PFSK-1 (cell line): ENCODE data around the gene ARCN1.

Experiments used
- FOXP2 ChIP-seq: optimal IDR thresholded peaks from 2 replicates; pipeline ENCODE3; 2011; ENCODE audit warnings: borderline replicate concordance, control low read depth, inconsistent platforms; ENCODE audit not compliant: insufficient read depth; ENCODE audit errors: extremely low read length, extremely low read depth
- POLR2AphosphoS5 ChIP-seq: IDR thresholded peaks from 2 replicates; pipeline ENCODE4 v1.6.1; 2012; ENCODE audit warnings: low read depth, mild to moderate bottlenecking, control low read depth, low read length, moderate library complexity
- SIN3A ChIP-seq: IDR thresholded peaks from 2 replicates; pipeline ENCODE4 v1.6.1; 2012; ENCODE audit warnings: mild to moderate bottlenecking, low read length, moderate library complexity, borderline replicate concordance; ENCODE audit not compliant: insufficient read depth
- TAF1 ChIP-seq: IDR thresholded peaks from 2 replicates; pipeline ENCODE4 v1.6.1; 2012; ENCODE audit warnings: low read length, control low read depth, borderline replicate concordance; ENCODE audit not compliant: insufficient read depth
- TF ChIP-seq, protein P1 (sequence below), 2 experiments: IDR thresholded peaks; 2 replicates each; pipeline versions ENCODE4 v1.6.1 to v1.8.0; 2011 to 2012; ENCODE audit warnings: low read depth in 2 of 2, low read length in 2 of 2, control low read depth in 1 of 2, inconsistent platforms in 1 of 2, mild to moderate bottlenecking in 1 of 2, moderate library complexity in 1 of 2; ENCODE audit not compliant: insufficient read depth in 1 of 2

Gene ARCN1

DNA sequence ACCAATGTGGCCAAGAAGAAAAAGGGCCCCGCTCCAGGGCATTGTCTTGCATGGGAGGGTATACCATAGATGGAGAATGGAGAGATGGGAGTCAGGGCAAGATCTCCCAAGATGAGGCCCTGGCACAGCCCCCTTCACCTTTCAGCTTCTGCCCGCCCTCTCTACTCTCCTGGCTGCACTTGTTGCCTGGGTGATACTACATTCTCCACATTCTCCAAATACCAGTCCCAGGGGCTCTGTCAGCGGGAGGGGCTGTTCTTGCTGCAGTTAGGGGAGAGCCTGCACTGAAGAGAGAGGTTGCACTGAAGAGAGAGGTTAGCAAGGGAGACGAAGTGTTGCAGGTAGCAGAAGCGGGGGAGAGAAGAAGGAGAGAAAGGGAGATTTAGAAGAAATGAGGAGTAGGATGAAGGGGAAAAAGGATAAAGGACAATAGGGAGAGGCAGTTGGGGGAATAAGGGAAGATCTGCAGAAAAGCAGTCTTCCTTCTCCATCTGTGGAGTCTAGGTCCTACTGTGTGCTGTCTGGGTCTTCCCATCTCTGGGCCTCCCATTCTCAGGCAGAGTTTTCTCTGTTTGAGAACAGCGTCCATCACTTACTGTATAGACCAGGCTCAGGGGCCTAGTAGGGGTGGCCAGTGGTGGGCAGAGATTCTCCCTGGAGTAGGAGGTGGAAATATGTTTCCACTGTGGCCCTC is 43.2 kb downstream of the ARCN1 start:
- TF ChIP-seq SIN3A, result no peak
- TF ChIP-seq FOXP2, result no peak
- no peak for TF ChIP-seq TAF1
- TF ChIP-seq, protein P1, sequence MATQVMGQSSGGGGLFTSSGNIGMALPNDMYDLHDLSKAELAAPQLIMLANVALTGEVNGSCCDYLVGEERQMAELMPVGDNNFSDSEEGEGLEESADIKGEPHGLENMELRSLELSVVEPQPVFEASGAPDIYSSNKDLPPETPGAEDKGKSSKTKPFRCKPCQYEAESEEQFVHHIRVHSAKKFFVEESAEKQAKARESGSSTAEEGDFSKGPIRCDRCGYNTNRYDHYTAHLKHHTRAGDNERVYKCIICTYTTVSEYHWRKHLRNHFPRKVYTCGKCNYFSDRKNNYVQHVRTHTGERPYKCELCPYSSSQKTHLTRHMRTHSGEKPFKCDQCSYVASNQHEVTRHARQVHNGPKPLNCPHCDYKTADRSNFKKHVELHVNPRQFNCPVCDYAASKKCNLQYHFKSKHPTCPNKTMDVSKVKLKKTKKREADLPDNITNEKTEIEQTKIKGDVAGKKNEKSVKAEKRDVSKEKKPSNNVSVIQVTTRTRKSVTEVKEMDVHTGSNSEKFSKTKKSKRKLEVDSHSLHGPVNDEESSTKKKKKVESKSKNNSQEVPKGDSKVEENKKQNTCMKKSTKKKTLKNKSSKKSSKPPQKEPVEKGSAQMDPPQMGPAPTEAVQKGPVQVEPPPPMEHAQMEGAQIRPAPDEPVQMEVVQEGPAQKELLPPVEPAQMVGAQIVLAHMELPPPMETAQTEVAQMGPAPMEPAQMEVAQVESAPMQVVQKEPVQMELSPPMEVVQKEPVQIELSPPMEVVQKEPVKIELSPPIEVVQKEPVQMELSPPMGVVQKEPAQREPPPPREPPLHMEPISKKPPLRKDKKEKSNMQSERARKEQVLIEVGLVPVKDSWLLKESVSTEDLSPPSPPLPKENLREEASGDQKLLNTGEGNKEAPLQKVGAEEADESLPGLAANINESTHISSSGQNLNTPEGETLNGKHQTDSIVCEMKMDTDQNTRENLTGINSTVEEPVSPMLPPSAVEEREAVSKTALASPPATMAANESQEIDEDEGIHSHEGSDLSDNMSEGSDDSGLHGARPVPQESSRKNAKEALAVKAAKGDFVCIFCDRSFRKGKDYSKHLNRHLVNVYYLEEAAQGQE (IDR thresholded peaks at IDR 0.05; ENCODE audit: insufficient read depth in 1 of 2, low read depth in 2 of 2, low read length in 2 of 2), result no peak
- TF ChIP-seq POLR2AphosphoS5, result no peak

DNA sequence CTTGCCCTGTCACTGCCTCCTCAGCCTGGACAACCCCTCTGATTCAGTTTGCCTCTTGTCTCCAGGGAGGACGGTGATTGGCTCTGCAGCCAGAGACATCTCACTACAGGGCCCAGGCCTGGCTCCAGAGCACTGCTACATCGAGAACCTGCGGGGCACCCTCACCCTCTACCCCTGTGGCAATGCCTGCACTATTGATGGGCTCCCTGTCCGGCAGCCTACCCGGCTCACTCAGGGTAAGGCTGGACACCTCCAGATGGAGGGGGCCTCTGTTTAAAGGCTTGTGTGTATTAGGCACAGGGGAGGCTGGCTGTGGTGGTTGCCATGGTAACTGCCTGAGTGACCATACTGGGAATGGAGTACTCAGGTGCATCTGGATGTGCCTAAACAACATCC is 43.8 kb downstream of the ARCN1 start:
- TF ChIP-seq, protein P1 (IDR thresholded peaks at IDR 0.05; ENCODE audit: insufficient read depth in 1 of 2, low read depth in 2 of 2, low read length in 2 of 2), result no peak
- TF ChIP-seq TAF1 (no peak), SIN3A (no peak), POLR2AphosphoS5 (no peak), FOXP2 (no peak)

DNA sequence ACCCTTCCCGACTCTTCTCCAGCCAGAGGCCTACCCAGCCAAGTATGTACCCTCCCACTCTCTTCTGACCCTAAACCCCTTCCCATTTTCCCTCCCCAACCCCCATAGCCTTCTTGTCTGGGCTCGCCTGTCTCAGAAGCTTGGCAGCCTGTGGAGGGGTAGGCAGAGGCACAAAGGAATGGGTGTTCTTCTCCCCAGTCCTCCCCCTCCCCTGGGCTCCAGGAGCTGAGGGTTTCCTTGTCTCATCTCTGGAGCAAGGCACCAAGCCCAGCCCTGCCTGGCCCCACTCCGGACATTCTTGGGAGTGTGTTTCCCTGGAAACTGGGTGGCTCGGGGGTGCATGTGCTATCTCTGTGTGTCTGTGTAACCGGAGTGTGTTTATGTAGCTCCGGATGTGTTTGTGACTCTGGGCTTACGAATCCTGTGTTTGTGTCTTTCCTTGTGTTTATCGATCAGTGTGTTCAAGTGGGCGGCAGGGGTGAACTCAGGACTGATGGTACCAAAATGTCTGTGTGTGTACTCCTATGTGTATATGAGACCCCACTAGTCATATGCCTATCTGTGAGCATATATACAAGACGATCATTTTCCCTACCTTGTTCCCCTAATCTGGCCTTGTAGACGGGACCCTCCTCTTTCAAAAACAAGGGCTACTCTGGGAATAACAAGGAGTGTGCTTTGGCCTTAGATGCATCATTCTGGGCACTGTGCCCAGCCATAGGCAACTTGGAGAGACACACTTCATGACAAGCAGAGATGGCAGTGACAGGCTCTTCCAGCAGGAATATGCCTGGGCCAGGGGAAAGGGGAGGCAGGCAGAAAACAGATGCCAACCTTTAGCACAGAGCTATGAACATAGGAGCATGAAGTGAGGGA is 46.1 kb downstream of the ARCN1 start:
- TF ChIP-seq FOXP2 (peak; percentile 77), TAF1 (no peak)

DNA sequence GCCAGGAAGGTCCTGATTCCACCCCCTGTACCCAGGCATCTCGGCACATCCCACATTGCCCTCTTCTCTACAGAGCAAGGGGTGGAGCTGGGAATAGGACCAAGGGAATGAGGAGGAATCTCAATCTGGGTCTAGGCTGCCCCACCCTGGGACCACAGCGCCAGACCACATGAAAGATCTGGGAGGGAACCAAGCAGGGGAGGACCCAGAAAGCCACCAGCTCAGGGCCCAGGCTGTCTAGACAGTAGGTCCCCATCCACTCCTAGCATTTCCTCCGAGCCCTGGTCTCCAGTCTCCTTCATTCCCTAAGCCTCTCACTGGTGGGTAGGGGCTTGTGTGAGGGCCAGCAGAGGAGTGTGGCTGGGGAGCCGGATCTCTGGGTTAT is 46.8 kb downstream of the ARCN1 start:
- no peak for TF ChIP-seq TAF1
- TF ChIP-seq, protein P1 (IDR thresholded peaks at IDR 0.05; ENCODE audit: insufficient read depth in 1 of 2, low read depth in 2 of 2, low read length in 2 of 2), result no peak
- TF ChIP-seq POLR2AphosphoS5, result no peak
- TF ChIP-seq SIN3A, result no peak
- no peak for TF ChIP-seq FOXP2

DNA sequence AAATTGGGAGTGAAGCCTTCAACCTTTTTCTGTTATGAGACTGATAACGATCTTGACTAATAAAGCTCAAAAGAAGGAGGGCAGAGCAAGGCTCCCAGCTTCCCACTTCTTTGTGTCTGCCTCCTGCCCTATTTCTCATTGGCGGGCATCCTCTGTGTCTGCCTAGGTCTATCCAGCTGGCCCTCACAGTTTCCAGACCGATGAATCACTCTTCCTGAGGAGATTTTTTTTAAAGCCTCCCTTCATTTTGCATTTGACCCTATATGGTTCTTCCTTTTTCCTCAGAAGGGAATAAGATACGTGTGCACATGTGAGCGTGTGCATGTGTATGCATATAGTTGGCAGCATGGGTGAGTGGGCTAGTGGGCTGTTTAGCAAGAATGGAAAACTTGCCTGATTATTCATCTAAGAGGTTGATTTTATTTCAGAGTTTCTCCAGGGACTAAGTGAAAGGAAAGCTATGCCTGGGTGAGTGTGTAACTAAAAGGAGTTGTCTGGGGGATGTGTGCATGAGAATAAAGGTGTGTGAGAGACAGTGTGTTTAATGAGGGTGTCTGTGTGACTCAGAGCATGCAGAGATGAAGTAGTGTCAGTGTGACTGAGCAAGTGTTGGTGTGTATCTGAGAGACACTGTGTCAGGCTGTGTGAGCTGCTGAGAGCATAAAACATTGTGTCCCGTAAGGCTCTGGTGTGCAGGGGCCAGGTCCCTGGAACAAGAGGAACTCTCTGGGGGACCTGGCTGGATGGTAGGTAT is 47.4 kb downstream of the ARCN1 start:
- TF ChIP-seq TAF1 (no peak), SIN3A (peak; percentile 53; the same call in 1 of the 2 replicates)
- TF ChIP-seq, protein P1 (IDR thresholded peaks at IDR 0.05; ENCODE audit: insufficient read depth in 1 of 2, low read depth in 2 of 2, low read length in 2 of 2), result no peak
